A673 (cell line): Measurements from ENCODE around the gene IRF2. TPM values are rescaled to one million over a fixed set of nuclear protein-coding genes. Genes with fewer than 3 reads are reported as not detected.

Source experiments
- BruUV-seq: library from RNA; stranded (reverse); fragments of 400-500 nt; replicated peaks from 2 replicates; lab custom pipeline; 2021; lab: Mats Ljungman, UMichigan
- CTCF ChIA-PET: fragments of 300-600 bp; sonication (Branson Sonifier 250); formaldehyde crosslinking; loops from one replicate; lab custom pipeline; 2022; ENCODE audit warnings: antibody characterized with exemption; lab: Charles Lee
- POLR2A ChIA-PET: fragments of 300-600 bp; sonication (Branson Sonifier 250); formaldehyde crosslinking; loops from one replicate; lab custom pipeline; 2022; ENCODE audit warnings: antibody characterized with exemption; ENCODE audit not compliant: low non-redundant PET; lab: Charles Lee
- DNase-seq: peaks from one replicate; pipeline ENCODE4 v3.0.0-alpha.2; 2015; ENCODE audit warnings: low spot score
- H3K27ac ChIP-seq: fragments of 200-600 bp; sonication (generic); 2 replicates; pipeline ENCODE4 v1.5.1; 2016; ENCODE audit warnings: mixed run types, low read depth, mild to moderate bottlenecking, mixed read lengths, antibody characterized with exemption, low read length; ENCODE audit not compliant: poor library complexity, severe bottlenecking
- H3K27me3 ChIP-seq: fragments of 200-600 bp; sonication (generic); replicated peaks from 2 replicates; pipeline ENCODE4 v1.6.1; 2017; ENCODE audit warnings: mixed run types, low read depth, mild to moderate bottlenecking, mixed read lengths, antibody characterized with exemption, low read length; ENCODE audit not compliant: insufficient read depth, poor library complexity
- H3K36me3 ChIP-seq: fragments of 200-600 bp; sonication (generic); 2 replicates; pipeline ENCODE4 v1.6.1; 2016; ENCODE audit warnings: mixed run types, mild to moderate bottlenecking, mixed read lengths, antibody characterized with exemption, low read length; ENCODE audit not compliant: insufficient read depth, poor library complexity, severe bottlenecking
- H3K4me1 ChIP-seq: fragments of 200-600 bp; sonication (generic); 2 replicates; pipeline ENCODE4 v1.6.1; 2017; ENCODE audit warnings: mixed run types, mild to moderate bottlenecking, mixed read lengths, antibody characterized with exemption, low read length; ENCODE audit not compliant: insufficient read depth, poor library complexity, severe bottlenecking
- H3K4me3 ChIP-seq: fragments of 200-600 bp; sonication (generic); 2 replicates; pipeline ENCODE4 v1.5.1; 2016; ENCODE audit warnings: low read depth, mixed run types, mild to moderate bottlenecking, mixed read lengths, low read length; ENCODE audit not compliant: poor library complexity, severe bottlenecking
- H3K9me3 ChIP-seq: fragments of 200-600 bp; sonication (generic); 2 replicates; pipeline ENCODE4 v1.6.1; 2016; ENCODE audit warnings: mixed run types, low read depth, mild to moderate bottlenecking, mixed read lengths, antibody characterized with exemption, low read length; ENCODE audit not compliant: poor library complexity, severe bottlenecking
- EZH2 ChIP-seq: fragments of 200-600 bp; sonication (generic); IDR thresholded peaks from 2 replicates; pipeline ENCODE4 v1.6.1; 2017; ENCODE audit warnings: borderline replicate concordance, low read depth, mild to moderate bottlenecking, mixed read lengths, antibody characterized with exemption, low read length; ENCODE audit not compliant: poor library complexity, severe bottlenecking
- intact Hi-C: fragments of 100-400 bp; cut with micrococcal nuclease; formaldehyde crosslinking; loops from one replicate; pipeline ENCODE4 v1.10.0; 2022; ENCODE audit not compliant: unreplicated experiment
- total RNA-seq: library from RNA; stranded (reverse); gene quantifications from 2 replicates; pipeline ENCODE4 v1.2.3, GENCODE V29; 2021
- TF ChIP-seq, protein P1 (sequence below): fragments of 300-800, 200-600 bp; sonication (generic); conservative IDR thresholded peaks from 2 replicates; pipeline ENCODE4 v1.5.1; 2017; ENCODE audit warnings: low read depth, mild to moderate bottlenecking, antibody characterized with exemption, low read length, moderate library complexity, mixed read lengths

IRF2 gene
- total RNA-seq, 1 experiment from 2014 or later = 28.2 TPM

- TF ChIP-seq EZH2 = no peak
- TF ChIP-seq, protein P1, sequence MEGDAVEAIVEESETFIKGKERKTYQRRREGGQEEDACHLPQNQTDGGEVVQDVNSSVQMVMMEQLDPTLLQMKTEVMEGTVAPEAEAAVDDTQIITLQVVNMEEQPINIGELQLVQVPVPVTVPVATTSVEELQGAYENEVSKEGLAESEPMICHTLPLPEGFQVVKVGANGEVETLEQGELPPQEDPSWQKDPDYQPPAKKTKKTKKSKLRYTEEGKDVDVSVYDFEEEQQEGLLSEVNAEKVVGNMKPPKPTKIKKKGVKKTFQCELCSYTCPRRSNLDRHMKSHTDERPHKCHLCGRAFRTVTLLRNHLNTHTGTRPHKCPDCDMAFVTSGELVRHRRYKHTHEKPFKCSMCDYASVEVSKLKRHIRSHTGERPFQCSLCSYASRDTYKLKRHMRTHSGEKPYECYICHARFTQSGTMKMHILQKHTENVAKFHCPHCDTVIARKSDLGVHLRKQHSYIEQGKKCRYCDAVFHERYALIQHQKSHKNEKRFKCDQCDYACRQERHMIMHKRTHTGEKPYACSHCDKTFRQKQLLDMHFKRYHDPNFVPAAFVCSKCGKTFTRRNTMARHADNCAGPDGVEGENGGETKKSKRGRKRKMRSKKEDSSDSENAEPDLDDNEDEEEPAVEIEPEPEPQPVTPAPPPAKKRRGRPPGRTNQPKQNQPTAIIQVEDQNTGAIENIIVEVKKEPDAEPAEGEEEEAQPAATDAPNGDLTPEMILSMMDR = no peak
- peaks cover 40% of the 10 kb centered on the region for H3K4me1 ChIP-seq
- H3K9me3 ChIP-seq = no peaks in the 10 kb centered on the region
- no peak overlapping the region for H3K27ac ChIP-seq
- no peak overlapping the region for H3K4me3 ChIP-seq
- H3K27me3 ChIP-seq = no peaks in the 10 kb centered on the region
- no TSS peak for BruUV-seq
- intact Hi-C loops = no loop called here
- POLR2A ChIA-PET = no interaction called here
- no peaks in the 10 kb centered on the region for H3K36me3 ChIP-seq
- CTCF ChIA-PET = no interaction called here
- no peak for DNase-seq
These were observed 19.1 kb downstream of the IRF2 start for GRCh38 chr4:184455299-184455698.

DNA sequence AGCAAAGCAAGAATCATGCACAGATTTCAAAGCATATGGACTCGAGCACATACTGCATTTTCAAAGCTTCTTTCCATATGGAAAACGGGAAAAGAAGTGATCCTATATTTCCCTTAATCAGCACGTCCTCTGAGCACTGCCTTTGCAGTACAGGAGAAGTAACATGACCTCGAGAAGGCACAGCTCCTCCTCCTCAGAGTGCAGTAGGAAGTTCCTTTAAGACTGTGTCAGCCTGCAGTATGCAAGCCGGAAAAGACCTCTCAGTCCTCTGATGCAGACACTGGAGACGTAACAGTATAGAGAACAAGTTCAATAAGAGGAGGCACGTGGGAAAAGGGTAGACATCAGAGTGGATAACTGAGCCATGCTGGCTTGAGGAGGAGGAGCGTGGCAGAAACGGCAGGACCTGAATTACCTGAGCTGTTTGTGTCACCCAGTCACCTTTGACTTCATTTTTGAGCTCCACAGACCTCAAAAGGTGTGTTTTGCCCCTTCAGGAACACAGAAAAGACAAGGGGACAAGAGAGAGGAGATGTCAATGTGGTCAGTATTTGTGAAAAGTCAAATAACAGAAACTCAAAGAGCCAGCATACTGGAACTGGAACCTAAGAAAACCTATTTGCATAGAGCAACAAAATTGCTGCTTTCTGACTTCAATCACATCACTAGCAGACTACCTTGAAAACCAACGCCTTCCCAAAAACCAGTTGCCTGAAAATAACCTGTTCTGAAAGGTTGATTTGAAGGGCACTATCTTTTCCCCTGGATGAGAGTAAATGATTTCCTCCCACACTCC is 20.8 kb downstream of the IRF2 start:
- ChIA-PET POLR2A (no interaction called here), CTCF (no interaction called here)
- no peaks in the 10 kb centered on the region for H3K27me3 ChIP-seq
- intact Hi-C loops = no loop called here
- peak; percentile 84 for DNase-seq
- H3K9me3 ChIP-seq = no peaks in the 10 kb centered on the region
- H3K4me3 ChIP-seq = no peak overlapping the region
- TF ChIP-seq, protein P1 = no peak
- TF ChIP-seq EZH2 = no peak
- H3K4me1 ChIP-seq = peaks cover 43% of the 10 kb centered on the region
- H3K36me3 ChIP-seq = no peaks in the 10 kb centered on the region
- peak overlapping the region; percentile 64 for H3K27ac ChIP-seq
- BruUV-seq = no TSS peak

DNA sequence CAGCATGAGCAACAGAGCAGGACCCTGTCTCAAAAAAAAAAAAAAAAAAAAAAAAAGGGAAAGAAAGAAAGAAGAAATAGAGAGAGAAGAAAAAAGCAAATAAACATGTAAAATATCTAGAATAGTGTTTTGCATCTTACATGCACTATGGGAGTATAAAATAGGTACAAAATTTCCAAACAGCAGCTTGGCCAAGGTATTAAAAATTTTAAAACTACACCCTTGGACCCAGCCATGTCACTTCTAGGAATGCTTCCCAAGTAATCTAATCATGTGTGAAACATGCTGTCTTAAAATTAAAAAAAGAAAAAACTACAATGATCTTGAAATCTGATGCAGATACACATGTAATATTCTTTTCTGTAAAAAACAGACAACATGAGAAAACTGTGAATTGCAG is 21.6 kb downstream of the IRF2 start:
- BruUV-seq = no TSS peak
- H3K4me1 ChIP-seq = peaks cover 52% of the 10 kb centered on the region
- H3K9me3 ChIP-seq = no peaks in the 10 kb centered on the region
- CTCF ChIA-PET = no interaction called here
- H3K36me3 ChIP-seq = no peaks in the 10 kb centered on the region
- TF ChIP-seq, protein P1 = no peak
- TF ChIP-seq EZH2 = no peak
- no peak overlapping the region for H3K4me3 ChIP-seq
- intact Hi-C loops = no loop called here
- no peaks in the 10 kb centered on the region for H3K27me3 ChIP-seq
- no peak overlapping the region for H3K27ac ChIP-seq
- POLR2A ChIA-PET = no interaction called here
- DNase-seq = no peak
